Heart right ventricle (tissue), 16 donors: Measurements from ENCODE around the gene CPNE8. TPM values are rescaled to one million over a fixed set of nuclear protein-coding genes. Genes with fewer than 3 reads are reported as not detected.
A peak's percentile ranks its signal among the peaks of the same experiment; 100 is the strongest.

Source experiments
- ATAC-seq, 8 donors: fragments of 200-7000 bp; cut with Tn5 transposase; one replicate each; pipeline ENCODE4 v1.9.1; 2020; ENCODE audit warnings: mild to moderate bottlenecking in 8 of 8, moderate library complexity in 8 of 8, moderate number of reproducible peaks in 1 of 8
- DNase-seq, 2 donors: peaks; one replicate each; pipeline ENCODE4 v3.0.0-alpha.2; 2020
- H3K27ac ChIP-seq, 10 donors: fragments of 200-600 bp; sonication (generic) in 2 of 10; one replicate each; pipeline versions ENCODE4 v1.5.0 to v1.8.0; 2020 to 2022; ENCODE audit warnings: mild to moderate bottlenecking in 3 of 10
- H3K27me3 ChIP-seq, 7 donors: fragments of 200-600 bp; one replicate each; pipeline ENCODE4 v1.8.0; 2021 to 2022; ENCODE audit warnings: mild to moderate bottlenecking in 2 of 7
- H3K36me3 ChIP-seq, 9 donors: fragments of 200-600 bp; sonication (generic) in 1 of 9; one replicate each; pipeline versions ENCODE4 v1.5.0 to v1.8.0; 2020 to 2022; ENCODE audit warnings: mild to moderate bottlenecking in 2 of 9
- H3K4me1 ChIP-seq, 9 donors: fragments of 200-600 bp; sonication (generic) in 1 of 9; one replicate each; pipeline versions ENCODE4 v1.5.0 to v1.8.0; 2020 to 2022; ENCODE audit warnings: mild to moderate bottlenecking in 4 of 9
- H3K4me3 ChIP-seq, 10 donors: fragments of 200-600 bp; sonication (generic) in 2 of 10; one replicate each; pipeline versions ENCODE4 v1.5.0 to v1.8.0; 2020 to 2022; ENCODE audit warnings: mild to moderate bottlenecking in 7 of 10, moderate library complexity in 2 of 10
- H3K9me3 ChIP-seq, 11 donors: fragments of 200-600 bp in 10 of 11; sonication (generic) in 2 of 11; one replicate each; pipeline versions ENCODE4 v1.5.0 to v1.8.0; 2013 to 2022; ENCODE audit warnings: mild to moderate bottlenecking in 2 of 11, control low read depth in 1 of 11, moderate library complexity in 1 of 11
- CTCF ChIP-seq, 9 donors: fragments of 200-600 bp; sonication (generic) in 2 of 9; IDR thresholded peaks; one replicate each; pipeline versions ENCODE4 v1.5.0 to v1.8.0; 2021 to 2022; ENCODE audit warnings: antibody characterized with exemption in 9 of 9, mild to moderate bottlenecking in 5 of 9, moderate library complexity in 1 of 9
- WGBS, 2 donors: extraction: QIAGEN DNeasy Blood & Tissue Kit; methylation state at CpG; one replicate each; pipeline ENCODE4 v1.1.7; 2013; ENCODE audit warnings: inconsistent platforms in 1 of 2; 5-methylcytosine and 5-hydroxymethylcytosine counted together
- intact Hi-C, 10 donors: fragments of 100-400 bp; cut with DNase I; formaldehyde crosslinking; loops; one replicate each; pipeline versions ENCODE4 v1.11.1 to v1.14.2; 2022
- long read RNA-seq, 3 donors: library from polyadenylated mRNA; unstranded; transcript quantifications; one replicate each; pipeline ENCODE4 v2.0.0, GENCODE V29; 2020 to 2021
- polyA plus RNA-seq, 2 donors: library from polyadenylated mRNA; stranded (reverse); fragments of 200-250 nt; gene quantifications; one replicate each; pipeline ENCODE4 v1.2.3, GENCODE V29; 2013
- total RNA-seq, 10 donors: library from RNA; stranded (reverse); fragmentation: NEBNext Ultra II Directional in 3 of 10; extraction: Animal tissue kit (Norgen Biotek cat#: 25700) in 3 of 10; gene quantifications; one replicate each; pipeline versions ENCODE4 v1.2.1 to v1.2.4, GENCODE V29; 2021 to 2023
- donor health status: Arrhythmogenic right ventricular cardiomyopathy.
- donor health status: ischemic (EF 13 %, LVEDD 7.1; RV severe dilation, severe dysfunction).
- donor health status: healthy with polysubstance abuse.
- donor health status: DM: no; HTN: yes; CAD: no.
- donor health status: DM: no; HTN: no; CAD: no.
- donor health status: ischemic (EF 25% LVEDD 6.9; RV normal size, moderate dysfunction).
- donor health status: ischemic (EF 25% LVEDD 5.7; RV mildly dilated, moderate dysfunction).
- donor health status: healthy.
- donor health status: DM: yes; HTN: yes; CAD: no.
- donor health status: Ischemic cardiomyopathy.
- donor health status: ischemic (EF 35%, LVEDD 5.7; RV mildly dilated, moderate dysfunction).
- donor health status: nonischemic (EF 11% LVEDD 7.7; RV severe dilation, severe dysfunction).
- donor health status: DM: yes; HTN: yes; CAD: no.
- donor health status: PGD.
- donor health status: ischemic (EF 29% LVEDD 5.4; RV normal size, mild dysfunction).
- donor health status: nonischemic (EF 23%, LVEDD 6.1; RV moderate dilation, normal function).

The CPNE8 gene
- total RNA-seq (10 to 100 TPM in 1 of 10 donors, 1 to 10 TPM in 9; 2.5 to 14.3 (median 4.5) TPM), polyA plus RNA-seq (10 to 100 TPM in 1 of 2 donors, 1 to 10 TPM in 1; 3.2 to 14.9 TPM)
- long read RNA-seq, donor 1, partial matches to known transcripts: 1 of 2 reads
- long read RNA-seq, donor 1, other reads (novel, unspliced or antisense): 1 of 2 reads
- long read RNA-seq, donor 2, partial matches to known transcripts: 1 of 3 reads
- long read RNA-seq, donor 2, other reads (novel, unspliced or antisense): 0 of 3 reads
- long read RNA-seq, donor 3, partial matches to known transcripts: 2 of 14 reads
- long read RNA-seq, donor 3, other reads (novel, unspliced or antisense): 10 of 14 reads

- peak within 1 kb of the TSS; percentile 88 to 98 (median 95) for H3K27ac ChIP-seq
- intact Hi-C loops: loop anchor here in 6 of 10 donors (5.0 to 10.0 kb wide), 6 partner anchors 197 to 588 kb away; partner anchors contain the start of gene ALG10B (in 1 of the 6)
These were observed at the start of gene CPNE8 for GRCh38 chr12:38905480-38906351. Gene CPNE8, minus strand, starts transcription at chr12:38905591. Its CDS starts 57 bp downstream, at chr12:38905534.

GRCh38 chr12:38954238-38954873 is 49.0 kb upstream of the CPNE8 start:
- no peak overlapping the region for H3K27ac ChIP-seq
- H3K4me1 ChIP-seq: no peaks in the 10 kb centered on the region

More at GRCh38 chr12:38905480-38906351, at the start of gene CPNE8:
- no peaks in the 10 kb centered on the region for H3K36me3 ChIP-seq
- H3K4me3 ChIP-seq: peak within 1 kb of the TSS; percentile 49 to 90 (median 72)
- WGBS, 2 donors: 0 to 1% methylated on average over 49 to 54 of the region's 54 CpGs
- peaks cover 0 to 36% (median 23%) of the 10 kb centered on the region in 9 donors for H3K4me1 ChIP-seq
- ATAC-seq: peak; percentile 87 to 92 (median 90)
- H3K27me3 ChIP-seq: peaks cover 0 to 3% (median 0%) of the 10 kb centered on the region in 7 donors
- no peak for TF ChIP-seq CTCF (IDR thresholded peaks at IDR 0.05)
- H3K9me3 ChIP-seq: no peaks in the 10 kb centered on the region
- DNase-seq: peak; percentile 84 to 86

GRCh38 chr12:38949363-38949762 is 44.0 kb upstream of the CPNE8 start:
- intact Hi-C loops: no loop called here
- Histone ChIP-seq H3K27me3 (no peaks in the 10 kb centered on the region), H3K27ac (no peak overlapping the region), H3K36me3 (no peaks in the 10 kb centered on the region), H3K4me3 (no peak overlapping the region), H3K9me3 (peaks cover 0 to 11% (median 0%) of the 10 kb centered on the region in 11 donors), H3K4me1 (no peaks in the 10 kb centered on the region)
- no peak for DNase-seq
- TF ChIP-seq CTCF (IDR thresholded peaks at IDR 0.05): no peak
- WGBS, 2 donors: 79 to 87% methylated on average over 2 of the region's 2 CpGs
- no peak for ATAC-seq

More at GRCh38 chr12:38954238-38954873, 49.0 kb upstream of the CPNE8 start:
- H3K4me3 ChIP-seq: no peak overlapping the region
- WGBS, 2 donors: 68 to 77% methylated on average over 3 of the region's 3 CpGs
- H3K36me3 ChIP-seq: no peaks in the 10 kb centered on the region
- intact Hi-C loops: no loop called here
- peaks cover 0 to 3% (median 0%) of the 10 kb centered on the region in 11 donors for H3K9me3 ChIP-seq
- no peak for DNase-seq
- no peaks in the 10 kb centered on the region for H3K27me3 ChIP-seq
- no peak for ATAC-seq
- TF ChIP-seq CTCF (IDR thresholded peaks at IDR 0.05): no peak

- 38 to 62% methylated on average over 1 of the region's 1 CpG for WGBS, 2 donors
- H3K9me3 ChIP-seq: peaks cover 0 to 19% (median 0%) of the 10 kb centered on the region in 11 donors
- H3K4me1 ChIP-seq: no peaks in the 10 kb centered on the region
- TF ChIP-seq CTCF (IDR thresholded peaks at IDR 0.05): no peak
- ATAC-seq (no peak), DNase-seq (no peak)
- no peak overlapping the region for H3K27ac ChIP-seq
- intact Hi-C loops: no loop called here
- peaks cover 0 to 13% (median 0%) of the 10 kb centered on the region in 7 donors for H3K27me3 ChIP-seq
- no peaks in the 10 kb centered on the region for H3K36me3 ChIP-seq
- H3K4me3 ChIP-seq: no peak overlapping the region
These were observed 29.3 kb upstream of the CPNE8 start for GRCh38 chr12:38934686-38935085.
